ENCODE data around the gene UTF1.

Gene UTF1

GRCh38 chr10:133230044-133230361 lies at the start of gene UTF1:
TSS of gene UTF1 (plus strand) at chr10:133230217. CDS start at chr10:133230289, 72 bp downstream.
- no peak for DNase-seq (ENCODE audit: low read depth)

GRCh38 chr10:133180965-133181639 lies 48.9 kb upstream of the UTF1 start:
- no peak for DNase-seq (ENCODE audit: low read depth)

- DNase-seq (ENCODE audit: low read depth): no peak
These were observed 47.8 kb upstream of the UTF1 start for GRCh38 chr10:133182190-133182589.

- DNase-seq (ENCODE audit: low read depth): no peak
These were observed 47.0 kb upstream of the UTF1 start for GRCh38 chr10:133182791-133183645.

GRCh38 chr10:133183646-133184378 lies 46.2 kb upstream of the UTF1 start:
- DNase-seq (ENCODE audit: low read depth): no peak

DNA sequence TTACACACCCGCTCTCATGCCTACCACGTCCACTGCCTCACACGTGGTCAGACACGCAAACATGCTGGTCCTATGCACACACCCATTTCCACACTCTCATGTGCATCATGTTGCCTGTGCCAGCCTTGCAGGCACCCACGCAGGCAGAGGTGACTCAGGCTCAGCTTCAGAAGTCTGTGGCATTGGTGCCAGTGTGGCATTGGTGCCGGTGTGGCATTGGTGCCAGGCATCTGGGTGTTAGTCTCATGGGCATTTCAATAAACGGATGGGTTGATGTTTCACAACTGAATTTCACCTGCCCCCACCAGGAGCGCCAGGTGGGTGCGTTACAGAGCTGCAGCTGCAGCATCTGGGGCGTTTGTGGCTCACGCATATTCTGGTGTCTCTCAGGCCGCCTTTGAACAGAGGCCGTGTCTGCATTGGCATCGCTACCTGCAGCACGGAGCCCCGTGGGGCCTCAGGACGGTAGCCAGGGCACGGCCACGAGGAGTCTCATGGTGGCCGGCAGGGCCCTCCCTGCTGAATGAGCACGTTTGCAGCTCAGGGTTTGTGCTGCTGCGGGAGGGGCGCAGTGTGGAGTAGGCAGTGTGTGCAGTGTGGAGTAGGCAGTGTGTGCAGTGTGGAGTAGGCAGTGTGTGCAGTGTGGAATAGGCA lies 45.3 kb upstream of the UTF1 start:
- DNase-seq (ENCODE audit: low read depth): no peak

- DNase-seq (ENCODE audit: low read depth): no peak
These were observed 44.6 kb upstream of the UTF1 start for GRCh38 chr10:133185421-133185820.

- DNase-seq (ENCODE audit: low read depth): no peak
These were observed 44.1 kb upstream of the UTF1 start for GRCh38 chr10:133185916-133186315.

GRCh38 chr10:133186416-133187090 lies 43.5 kb upstream of the UTF1 start:
- DNase-seq (ENCODE audit: low read depth): no peak

GRCh38 chr10:133187091-133187905 lies 42.7 kb upstream of the UTF1 start:
- DNase-seq (ENCODE audit: low read depth): no peak

DNA sequence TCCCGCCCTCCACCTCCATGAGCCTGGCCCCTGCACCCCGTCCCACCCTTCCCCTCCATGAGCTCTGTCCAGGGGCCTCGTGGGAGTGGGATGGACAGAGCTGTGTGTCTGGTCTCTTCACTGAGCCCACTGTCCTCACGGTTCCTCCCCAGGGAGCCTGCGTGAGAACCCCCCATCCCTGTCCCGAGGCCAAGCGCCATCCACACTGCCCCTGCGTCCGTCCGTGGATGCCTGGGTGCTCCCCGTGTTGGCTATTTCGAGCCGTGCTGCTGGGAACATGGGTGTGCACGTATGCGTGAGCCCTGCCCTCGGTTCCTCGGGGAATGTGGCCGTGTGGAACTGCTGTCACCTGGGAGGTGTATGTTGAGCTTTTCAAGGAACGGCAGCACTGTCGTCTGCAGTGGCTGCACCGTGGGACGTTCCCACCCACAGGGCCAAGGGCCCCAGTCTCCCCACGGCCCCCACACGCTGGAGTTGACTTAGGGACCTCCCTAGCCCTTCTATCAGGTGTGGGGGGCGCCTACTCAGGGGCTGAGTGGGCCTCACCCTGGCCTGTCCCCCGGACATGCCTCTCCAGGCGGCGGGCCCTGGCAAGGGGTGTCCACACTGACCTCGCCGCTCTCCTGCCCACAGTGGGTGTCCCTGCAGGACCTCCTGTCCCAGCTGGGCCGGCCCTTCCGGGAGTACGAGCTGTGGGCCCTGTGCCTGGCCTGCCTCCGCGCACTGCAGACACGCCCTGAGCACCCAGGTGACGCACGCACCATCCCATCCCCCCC lies 41.9 kb upstream of the UTF1 start:
- no peak for DNase-seq (ENCODE audit: low read depth)

DNA sequence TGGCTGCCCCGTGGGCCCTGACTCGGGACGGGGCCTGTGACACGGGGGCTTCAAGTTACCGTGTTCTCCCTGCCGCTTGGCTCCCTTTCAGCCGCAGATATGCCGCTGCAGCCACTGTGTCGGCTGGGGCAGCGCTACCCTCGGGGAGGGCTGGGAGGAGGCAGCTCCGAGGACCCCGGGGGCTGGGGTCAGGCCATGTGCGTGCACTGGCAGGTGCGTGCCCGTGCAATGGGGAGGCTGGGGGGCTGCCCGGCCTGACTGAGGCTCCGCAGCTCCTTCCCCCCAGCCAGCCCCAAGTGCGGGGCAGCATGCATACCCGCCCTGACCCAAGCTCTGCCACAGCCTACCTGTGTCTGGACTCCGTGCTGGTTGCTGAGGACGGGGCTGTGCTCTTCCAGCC lies 40.8 kb upstream of the UTF1 start:
- no peak for DNase-seq (ENCODE audit: low read depth)

DNA sequence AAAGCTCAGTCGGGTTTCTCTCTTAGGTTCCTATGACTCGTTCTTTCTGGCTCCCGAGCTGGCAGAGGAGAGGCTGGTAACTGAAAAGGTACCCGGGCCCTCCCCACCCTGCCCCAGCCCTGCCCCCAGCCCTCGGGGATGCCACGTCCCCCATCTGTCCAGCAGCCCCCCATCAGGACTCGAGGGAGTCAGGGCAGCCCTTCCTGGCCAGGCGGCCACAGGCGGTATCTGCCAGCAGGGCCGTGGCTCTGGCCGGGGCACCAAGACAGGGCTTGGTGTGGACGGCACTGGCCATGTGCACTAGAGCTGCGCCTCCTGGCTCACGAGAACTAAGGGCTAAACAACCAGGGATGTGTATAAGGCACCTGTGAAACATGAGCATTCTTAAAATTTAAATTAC lies 40.3 kb upstream of the UTF1 start:
- DNase-seq (ENCODE audit: low read depth): no peak

DNA sequence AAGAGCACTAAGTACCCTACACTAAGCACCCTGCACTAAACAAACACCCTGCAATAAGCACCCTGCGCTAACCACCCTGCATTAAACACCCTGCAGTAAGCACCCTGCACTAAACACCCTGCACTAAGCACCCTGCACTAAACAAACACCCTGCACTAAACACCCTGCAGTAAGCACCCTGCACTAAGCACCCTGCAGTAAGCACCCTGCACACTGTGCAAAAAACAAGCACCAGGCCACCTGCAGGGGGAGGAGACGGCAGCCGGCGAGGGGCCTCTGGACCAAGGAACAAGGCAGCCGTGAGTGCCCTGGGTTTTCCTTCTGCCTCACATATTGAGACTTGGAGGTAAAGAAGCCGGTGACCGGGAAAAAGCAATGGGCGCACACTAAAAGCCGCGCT lies 39.8 kb upstream of the UTF1 start:
- DNase-seq (ENCODE audit: low read depth): no peak

DNA sequence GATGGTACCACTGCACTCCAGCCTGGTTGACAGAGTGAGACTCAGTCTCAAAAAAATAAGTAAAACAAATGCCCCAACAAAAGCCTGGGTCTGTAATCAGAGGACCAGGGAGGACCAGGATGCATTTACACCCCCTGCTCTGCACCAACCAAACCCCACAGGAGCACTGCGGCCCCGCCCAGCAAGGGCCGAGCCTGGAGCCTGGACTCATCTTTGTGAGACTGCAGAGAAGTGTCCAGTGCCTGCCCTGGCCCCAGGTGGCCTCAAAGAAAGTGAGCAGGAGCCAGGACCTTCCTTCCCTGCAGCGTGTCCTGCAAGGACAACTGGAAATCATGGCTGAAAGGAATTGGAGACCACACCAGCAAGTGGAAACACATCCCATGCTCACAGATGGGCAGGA lies 38.4 kb upstream of the UTF1 start:
- no peak for DNase-seq (ENCODE audit: low read depth)

DNA sequence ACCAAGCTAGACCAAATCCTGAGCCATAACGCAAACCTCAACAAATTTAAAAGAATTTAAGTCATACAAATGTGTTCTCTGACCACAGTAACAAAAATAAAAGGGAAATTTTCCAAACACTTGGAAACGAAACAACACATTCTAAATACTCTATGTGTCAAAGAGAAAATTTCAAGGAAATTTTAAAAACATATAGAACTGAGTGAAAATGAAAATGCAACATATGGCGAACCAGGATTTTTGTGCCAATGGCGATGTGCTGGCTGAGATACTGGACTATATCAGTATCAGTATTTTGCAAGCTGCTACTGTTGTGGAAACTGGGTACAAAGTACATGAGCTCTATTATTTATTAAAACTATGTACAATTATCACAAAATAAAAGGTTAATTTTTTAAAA lies 35.9 kb upstream of the UTF1 start:
- no peak for DNase-seq (ENCODE audit: low read depth)

GRCh38 chr10:133195096-133195495 lies 34.9 kb upstream of the UTF1 start:
- no peak for DNase-seq (ENCODE audit: low read depth)

- DNase-seq (ENCODE audit: low read depth): no peak
These were observed 34.4 kb upstream of the UTF1 start for GRCh38 chr10:133195611-133196010.

DNA sequence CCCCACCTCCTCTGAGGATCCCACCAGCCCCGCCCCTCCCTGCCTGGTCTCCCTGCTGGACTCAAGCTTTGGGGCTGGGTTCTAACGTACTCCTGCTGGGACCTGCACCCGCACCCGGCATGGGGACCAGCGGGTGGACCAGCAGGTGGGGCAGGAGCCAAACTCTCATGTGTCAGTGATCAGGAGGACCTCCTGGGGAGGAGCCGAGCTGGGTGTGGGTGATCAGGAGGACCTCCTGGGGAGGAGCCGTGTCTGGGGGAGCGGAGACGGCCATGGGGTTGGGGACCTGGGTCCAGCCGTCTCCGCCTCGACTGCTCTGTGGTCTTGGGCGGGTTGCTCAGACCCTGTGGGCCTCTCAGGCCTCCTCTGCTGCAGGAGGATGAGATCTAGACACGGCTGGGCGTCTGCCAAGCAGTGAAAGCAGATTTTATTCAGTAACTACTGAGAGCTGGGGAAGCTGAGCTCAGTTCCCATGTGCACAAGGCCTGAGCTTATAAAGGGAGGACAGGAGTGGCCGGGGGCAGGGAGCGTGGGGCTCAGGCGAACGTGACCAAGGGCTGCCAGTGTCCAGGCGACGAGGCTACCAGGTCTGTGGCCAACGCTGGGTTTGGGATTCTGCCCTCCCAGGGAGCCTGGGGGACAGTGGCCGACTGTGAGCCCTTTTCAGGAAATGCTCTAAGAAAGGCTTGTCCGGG lies 33.6 kb upstream of the UTF1 start:
- DNase-seq (ENCODE audit: low read depth): no peak

All from activated T-helper 9 cell treated with anti-CD3 and anti-CD28 coated beads, Interleukin-2, amount 50 U/mL, for 16 hours (primary cell).